Esophagus muscularis mucosa (tissue), 4 donors: ENCODE measurements around the gene KSR1. TPM values are rescaled to one million over a fixed set of nuclear protein-coding genes. Genes with fewer than 3 reads are reported as not detected.

Experiments
- DNase-seq: peaks from one replicate; pipeline ENCODE4 v3.0.0-alpha.2; 2017; ENCODE audit errors: extremely low spot score
- H3K27ac ChIP-seq, 4 donors: fragments of 200-600 bp; sonication (generic); replicated peaks in 1 of 4; 1 replicate in 3 of 4; 2 replicates in 1 of 4; pipeline ENCODE4 v1.5.1; 2016 to 2019; ENCODE audit warnings: mild to moderate bottlenecking in 1 of 4
- H3K27me3 ChIP-seq, 4 donors: fragments of 200-600 bp; sonication (generic); one replicate each; pipeline versions ENCODE4 v1.5.1 to v1.6.0; 2016 to 2019
- H3K36me3 ChIP-seq, 4 donors: fragments of 200-600 bp; sonication (generic); one replicate each; pipeline ENCODE4 v1.5.1; 2016 to 2019
- H3K4me1 ChIP-seq, 4 donors: fragments of 200-600 bp; sonication (generic); one replicate each; pipeline ENCODE4 v1.5.1; 2016 to 2019
- H3K4me3 ChIP-seq, 4 donors: fragments of 200-600 bp; sonication (generic); 1 replicate in 2 of 4; 2 replicates in 2 of 4; pipeline ENCODE4 v1.5.1; 2016 to 2019; ENCODE audit warnings: mild to moderate bottlenecking in 4 of 4, moderate library complexity in 1 of 4
- H3K9me3 ChIP-seq, 4 donors: fragments of 200-600 bp; sonication (generic); 1 replicate in 3 of 4; 2 replicates in 1 of 4; pipeline ENCODE4 v1.5.1; 2016 to 2019
- EP300 ChIP-seq: sonication (generic); formaldehyde crosslinking; IDR thresholded peaks from one replicate; pipeline ENCODE4 v1.6.1; 2017; ENCODE audit warnings: antibody characterized with exemption
- POLR2A ChIP-seq: fragments of 450-650 bp; IDR thresholded peaks from one replicate; pipeline ENCODE4 v1.6.1; 2017; ENCODE audit warnings: antibody characterized with exemption, moderate library complexity, mild to moderate bottlenecking, low read depth
- POLR2AphosphoS5 ChIP-seq, 2 donors: sonication (generic); formaldehyde crosslinking; IDR thresholded peaks; one replicate each; pipeline ENCODE4 v1.6.1; 2017; ENCODE audit warnings: antibody characterized with exemption in 2 of 2
- WGBS: methylation state at CpG from one replicate; pipeline ENCODE4 v1.1.5; 2018; 5-methylcytosine and 5-hydroxymethylcytosine counted together
- intact Hi-C: fragments of 100-400 bp; cut with DNase I; formaldehyde crosslinking; loops from one replicate; pipeline ENCODE4 v1.15.1; 2023
- total RNA-seq, 4 donors: library from RNA; depleted of rRNA; stranded (reverse); fragments of >200 nt; gene quantifications; one replicate each; pipeline versions ENCODE4 v1.1.0 to v1.2.1, GENCODE V29; 2016
- TF ChIP-seq, protein P1 (sequence below), 3 experiments: fragments of 200-600 bp in 2 of 3; fragments of 450-650 bp in 1 of 3; sonication (generic) in 2 of 3; IDR thresholded peaks; one replicate each; pipeline ENCODE4 v1.5.1; 2017 to 2019; ENCODE audit warnings: antibody characterized with exemption in 3 of 3, mild to moderate bottlenecking in 2 of 3, moderate library complexity in 1 of 3

KSR1 gene
- total RNA-seq, 4 donors from 2014 or later = 13.3 to 18.9 (median 13.7) TPM

GRCh38 chr17:27586203-27586721, 130.0 kb downstream of the KSR1 start:
- Histone ChIP-seq H3K9me3 (no peaks in the 10 kb centered on the region), H3K36me3 (peaks cover 8 to 72% (median 39%) of the 10 kb centered on the region in 4 donors), H3K27me3 (no peaks in the 10 kb centered on the region), H3K27ac (no peak overlapping the region), H3K4me1 (no peaks in the 10 kb centered on the region), H3K4me3 (no peak overlapping the region)
- intact Hi-C loops = no loop called here
- TF ChIP-seq EP300 (no peak), POLR2AphosphoS5 (IDR thresholded peaks at IDR 0.05) (no peak), POLR2A (no peak)
- TF ChIP-seq, protein P1, sequence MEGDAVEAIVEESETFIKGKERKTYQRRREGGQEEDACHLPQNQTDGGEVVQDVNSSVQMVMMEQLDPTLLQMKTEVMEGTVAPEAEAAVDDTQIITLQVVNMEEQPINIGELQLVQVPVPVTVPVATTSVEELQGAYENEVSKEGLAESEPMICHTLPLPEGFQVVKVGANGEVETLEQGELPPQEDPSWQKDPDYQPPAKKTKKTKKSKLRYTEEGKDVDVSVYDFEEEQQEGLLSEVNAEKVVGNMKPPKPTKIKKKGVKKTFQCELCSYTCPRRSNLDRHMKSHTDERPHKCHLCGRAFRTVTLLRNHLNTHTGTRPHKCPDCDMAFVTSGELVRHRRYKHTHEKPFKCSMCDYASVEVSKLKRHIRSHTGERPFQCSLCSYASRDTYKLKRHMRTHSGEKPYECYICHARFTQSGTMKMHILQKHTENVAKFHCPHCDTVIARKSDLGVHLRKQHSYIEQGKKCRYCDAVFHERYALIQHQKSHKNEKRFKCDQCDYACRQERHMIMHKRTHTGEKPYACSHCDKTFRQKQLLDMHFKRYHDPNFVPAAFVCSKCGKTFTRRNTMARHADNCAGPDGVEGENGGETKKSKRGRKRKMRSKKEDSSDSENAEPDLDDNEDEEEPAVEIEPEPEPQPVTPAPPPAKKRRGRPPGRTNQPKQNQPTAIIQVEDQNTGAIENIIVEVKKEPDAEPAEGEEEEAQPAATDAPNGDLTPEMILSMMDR (IDR thresholded peaks at IDR 0.05) = no peak
- no peak for DNase-seq
- 75% methylated on average over 7 of the region's 8 CpGs for WGBS

DNA sequence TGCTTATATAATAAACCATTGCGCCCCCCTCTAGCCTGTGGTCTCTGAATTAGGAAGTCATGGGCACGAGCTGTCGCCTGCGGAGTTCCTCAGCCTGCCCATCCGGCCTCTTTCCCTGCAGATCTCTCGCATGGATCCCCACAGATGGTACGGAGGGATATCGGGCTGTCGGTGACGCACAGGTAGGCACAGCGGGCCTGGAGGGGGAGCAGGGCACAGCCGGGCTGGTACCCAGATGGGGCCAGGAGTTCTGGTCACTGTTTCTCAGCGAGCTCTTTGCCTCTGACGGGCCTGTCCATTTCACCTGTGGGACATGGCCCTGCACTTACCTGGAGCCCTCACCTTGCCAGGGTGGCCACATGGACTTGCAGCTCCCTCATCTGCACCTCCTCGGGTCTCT, 132.1 kb downstream of the KSR1 start:
- no peak for DNase-seq
- TF ChIP-seq, protein P1 (IDR thresholded peaks at IDR 0.05) = no peak
- TF ChIP-seq POLR2AphosphoS5 (IDR thresholded peaks at IDR 0.05) (no peak), POLR2A (no peak), EP300 (no peak)
- 93% methylated on average over 11 of the region's 15 CpGs for WGBS

GRCh38 chr17:27590864-27591263, 134.6 kb downstream of the KSR1 start:
- Histone ChIP-seq H3K36me3 (peaks cover 3 to 92% (median 55%) of the 10 kb centered on the region in 4 donors), H3K4me3 (no peak overlapping the region), H3K27ac (no peak overlapping the region), H3K9me3 (no peaks in the 10 kb centered on the region), H3K4me1 (no peaks in the 10 kb centered on the region), H3K27me3 (no peaks in the 10 kb centered on the region)
- no peak for DNase-seq
- 100% methylated on average over 3 of the region's 3 CpGs for WGBS
- TF ChIP-seq EP300 = no peak
- no peak for TF ChIP-seq POLR2AphosphoS5 (IDR thresholded peaks at IDR 0.05)
- no peak for TF ChIP-seq POLR2A
- TF ChIP-seq, protein P1 (IDR thresholded peaks at IDR 0.05) = no peak
- intact Hi-C loops = no loop called here

More for the DNA sequence above, 132.1 kb downstream of the KSR1 start:
- H3K36me3 ChIP-seq = peaks cover 7 to 84% (median 55%) of the 10 kb centered on the region in 4 donors
- H3K4me1 ChIP-seq = no peaks in the 10 kb centered on the region
- intact Hi-C loops = no loop called here
- no peak overlapping the region for H3K27ac ChIP-seq
- no peak overlapping the region for H3K4me3 ChIP-seq
- no peaks in the 10 kb centered on the region for H3K9me3 ChIP-seq
- H3K27me3 ChIP-seq = no peaks in the 10 kb centered on the region

DNA sequence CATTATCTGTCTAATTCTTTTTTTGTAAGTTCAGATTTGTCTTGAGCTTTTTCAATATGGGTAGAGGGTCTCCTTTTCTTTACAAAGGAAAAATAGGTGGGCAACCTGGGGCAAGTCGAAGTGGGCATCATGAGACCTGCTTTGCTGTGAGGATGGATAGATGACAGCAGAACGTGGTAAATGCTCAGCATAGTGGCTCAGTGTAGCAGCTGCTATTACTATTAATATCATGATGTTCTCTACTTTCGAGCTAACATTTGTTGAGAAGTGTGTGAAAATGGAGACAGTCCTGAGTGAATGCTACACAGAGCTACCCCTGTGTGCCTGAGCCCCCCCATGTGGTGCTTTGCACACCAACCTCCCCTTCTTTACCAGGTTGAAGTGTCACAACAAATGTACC, 135.7 kb downstream of the KSR1 start:
- DNase-seq = no peak
- Histone ChIP-seq H3K9me3 (no peaks in the 10 kb centered on the region), H3K27ac (no peak overlapping the region), H3K27me3 (no peaks in the 10 kb centered on the region), H3K4me3 (no peak overlapping the region), H3K36me3 (peaks cover 0 to 83% (median 53%) of the 10 kb centered on the region in 4 donors), H3K4me1 (peaks cover 0 to 6% (median 0%) of the 10 kb centered on the region in 4 donors)
- WGBS = 93% methylated on average over 3 of the region's 3 CpGs
- intact Hi-C loops = no loop called here
- TF ChIP-seq POLR2A (no peak), EP300 (no peak), POLR2AphosphoS5 (IDR thresholded peaks at IDR 0.05) (no peak)
- TF ChIP-seq, protein P1 (IDR thresholded peaks at IDR 0.05) = no peak
